HK-2 (cell line): Measurements from ENCODE around the gene RERE.
"Not testable (repeated sequence)": the region's sequence is repeated elsewhere in the genome, so short reads cannot be mapped to it uniquely, and the experiment has no call there.

ENCODE experiments used
- DNase-seq: peaks from one replicate; pipeline ENCODE4 v3.0.0-alpha.2; 2018; ENCODE audit not compliant: unreplicated experiment

Gene RERE

GRCh38 chr1:8455700-8456307 is 361.6 kb downstream of the RERE start:
- DNase-seq = no peak

- DNase-seq = no peak
Measured at GRCh38 chr1:8450312-8450711, 367.1 kb downstream of the RERE start.

- DNase-seq = no peak
Measured at GRCh38 chr1:8448911-8449661, 368.4 kb downstream of the RERE start.

DNA sequence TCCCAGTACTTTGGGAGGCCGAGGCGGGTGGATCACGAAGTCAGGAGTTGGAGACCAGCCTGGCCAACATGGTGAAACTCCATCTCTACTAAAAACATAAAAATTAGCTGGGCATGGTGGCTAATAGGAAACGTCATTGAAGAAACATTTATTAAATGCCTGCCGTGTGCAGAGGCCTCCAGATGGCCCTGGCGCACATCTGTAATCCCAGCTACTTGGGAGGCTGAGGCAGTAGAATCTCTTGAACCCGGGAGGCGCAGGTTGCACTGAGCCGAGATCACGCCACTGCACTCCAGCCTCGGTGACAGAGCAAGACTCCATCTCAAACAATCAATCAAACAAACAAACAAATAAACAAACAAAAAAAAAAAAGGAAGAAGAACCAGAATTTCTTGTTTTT is 368.9 kb downstream of the RERE start:
- not testable (repeated sequence) for DNase-seq

DNA sequence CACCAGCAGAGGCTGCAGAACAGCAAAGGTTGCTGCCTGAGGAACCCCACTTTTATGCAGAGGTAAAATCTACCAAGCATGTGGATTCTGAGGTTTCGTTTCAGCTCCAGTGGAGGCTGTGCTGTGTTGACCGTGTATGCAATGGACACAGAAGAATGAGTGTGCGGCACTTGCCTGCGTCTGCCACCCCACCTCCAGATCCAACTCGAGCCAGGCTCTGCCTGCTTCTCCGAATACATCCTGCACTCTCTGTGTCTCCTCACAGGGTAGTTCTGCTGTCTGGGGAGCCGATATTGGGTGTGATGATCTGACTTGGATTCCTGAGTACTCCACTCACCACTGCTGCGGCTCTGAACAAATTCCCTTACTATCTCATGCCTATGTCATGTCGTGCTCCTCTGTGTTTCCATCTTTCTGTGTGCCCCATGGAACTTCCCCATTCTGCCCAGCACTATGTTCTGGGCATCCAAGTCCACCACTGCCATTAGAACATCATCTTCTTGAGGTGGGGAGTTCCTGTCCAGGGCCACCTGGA is 369.8 kb downstream of the RERE start:
- no peak for DNase-seq

- not testable (repeated sequence) for DNase-seq
Measured at GRCh38 chr1:8446119-8446518, 371.3 kb downstream of the RERE start.

GRCh38 chr1:8443558-8444194 is 373.8 kb downstream of the RERE start:
- no peak for DNase-seq

DNA sequence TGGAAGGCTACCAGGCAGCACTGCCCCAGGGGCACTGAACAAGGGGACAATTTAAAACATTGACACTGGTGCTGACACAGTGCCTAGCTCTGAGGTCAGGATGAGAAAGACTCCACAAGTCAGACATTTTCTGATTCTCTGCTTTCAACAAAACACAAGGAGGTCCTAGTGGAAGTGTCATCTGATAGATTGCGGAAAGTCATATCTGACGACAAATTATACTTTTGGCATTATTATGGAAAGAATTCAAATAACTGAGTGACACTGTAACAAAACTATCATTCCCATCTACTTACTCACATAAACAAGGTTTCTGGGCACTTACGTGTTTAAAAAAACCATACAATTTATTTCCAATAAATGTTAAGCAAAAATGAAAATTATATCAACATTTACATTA is 376.0 kb downstream of the RERE start:
- no peak for DNase-seq

- DNase-seq = peak; percentile 52
Measured at GRCh38 chr1:8439015-8439702, 378.3 kb downstream of the RERE start.

DNA sequence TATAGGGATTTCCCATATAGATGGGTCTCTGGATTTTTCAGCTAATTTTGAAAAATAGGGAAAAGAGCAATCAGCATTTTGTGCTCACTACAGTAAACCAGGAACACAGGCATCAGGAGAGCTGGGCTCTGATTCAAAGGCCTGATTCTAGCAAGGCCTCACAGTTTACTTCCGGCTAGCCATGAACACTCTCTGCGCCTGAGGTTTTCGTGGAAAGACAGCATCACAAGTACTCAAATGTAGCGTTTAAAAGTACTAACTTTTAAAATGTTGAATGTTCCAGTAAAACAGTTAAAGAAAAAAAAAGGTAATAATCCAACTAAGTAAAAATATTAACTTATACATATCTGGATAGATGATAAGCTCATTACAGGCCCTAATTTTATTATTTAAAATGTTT is 379.0 kb downstream of the RERE start:
- no peak for DNase-seq

DNA sequence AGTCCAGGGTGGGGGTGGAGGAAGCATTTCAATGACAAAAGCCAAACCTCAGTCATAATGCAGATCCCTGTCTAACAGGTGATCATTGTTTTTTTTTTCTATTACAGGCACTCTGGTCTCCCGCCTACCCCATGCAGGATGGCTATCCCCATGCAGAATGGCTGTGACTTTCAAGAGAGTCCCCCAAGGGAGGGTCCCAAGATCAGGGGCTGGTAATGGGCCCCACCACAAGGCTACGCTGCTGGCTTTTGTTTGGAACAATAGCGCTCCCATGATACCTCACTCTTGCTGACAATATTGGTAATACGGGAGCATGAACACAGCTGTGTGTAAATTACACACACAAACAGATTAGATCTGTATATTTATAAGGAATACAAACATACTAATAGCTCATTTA is 380.1 kb downstream of the RERE start:
- DNase-seq = no peak

GRCh38 chr1:8435569-8436071 is 381.8 kb downstream of the RERE start:
- DNase-seq = no peak

GRCh38 chr1:8434101-8434500 is 383.3 kb downstream of the RERE start:
- DNase-seq = no peak

GRCh38 chr1:8431784-8432183 is 385.7 kb downstream of the RERE start:
- no peak for DNase-seq

DNA sequence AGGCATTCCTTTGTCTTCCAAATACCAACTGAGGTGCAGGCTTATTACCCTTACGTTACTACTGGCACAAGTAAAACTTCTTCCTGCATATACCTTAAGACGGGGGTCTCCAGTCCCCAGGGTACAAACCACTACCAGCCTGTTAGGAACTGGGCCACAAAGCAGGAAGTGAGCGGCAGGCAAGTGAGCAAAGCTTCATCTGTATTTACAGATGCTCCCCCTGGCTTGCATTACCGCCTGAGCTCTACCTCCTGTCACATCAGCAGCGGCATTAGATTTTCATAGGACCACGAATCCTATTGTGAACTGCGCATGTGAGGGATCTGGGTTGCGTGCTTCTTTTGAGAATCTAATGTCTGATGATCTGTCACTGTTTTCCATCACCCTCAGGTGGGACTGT is 386.4 kb downstream of the RERE start:
- no peak for DNase-seq

GRCh38 chr1:8430476-8430875 is 387.0 kb downstream of the RERE start:
- DNase-seq = no peak

GRCh38 chr1:8429549-8430110 is 387.8 kb downstream of the RERE start:
- DNase-seq = no peak

DNA sequence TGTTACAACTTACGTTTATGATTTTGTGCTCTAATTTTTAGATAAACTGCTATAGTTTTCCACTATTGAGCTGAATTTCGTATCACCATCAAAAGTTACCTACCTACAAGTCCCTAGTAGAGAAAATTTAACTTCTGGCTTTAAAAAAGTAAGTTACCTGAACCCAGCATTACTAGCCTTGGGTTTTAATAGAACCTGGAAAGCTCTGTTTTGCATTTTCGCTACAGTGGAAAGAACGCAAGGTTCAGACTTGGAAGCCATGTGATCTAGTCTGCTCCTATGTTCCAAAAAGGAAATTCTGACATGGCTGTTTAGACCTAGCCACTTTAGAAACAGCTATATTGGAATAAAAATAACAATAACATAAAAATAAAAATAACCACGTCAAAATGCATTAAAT is 389.0 kb downstream of the RERE start:
- DNase-seq = no peak

GRCh38 chr1:8427986-8428385 is 389.5 kb downstream of the RERE start:
- DNase-seq = no peak

DNA sequence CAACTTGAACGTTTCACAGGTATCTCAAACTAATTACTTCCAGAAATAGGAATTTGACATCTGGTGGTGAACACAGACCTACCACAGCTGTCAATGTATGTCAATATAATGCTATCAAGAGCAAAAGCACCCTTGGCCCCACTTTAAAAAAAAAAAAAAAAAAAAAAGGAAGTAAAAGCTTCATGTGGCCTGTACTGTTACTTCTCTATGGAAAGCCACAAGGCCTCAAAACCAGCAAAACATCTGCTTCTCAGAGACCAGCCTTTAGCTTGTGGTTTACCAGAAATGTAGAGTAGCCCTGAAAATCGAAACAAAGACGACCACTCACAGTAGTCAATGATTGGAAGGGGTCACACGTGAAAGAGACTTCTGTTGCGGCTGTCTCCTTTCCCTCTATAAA is 389.9 kb downstream of the RERE start:
- DNase-seq = no peak

- no peak for DNase-seq
Measured at GRCh38 chr1:8426996-8427395, 390.4 kb downstream of the RERE start.

DNA sequence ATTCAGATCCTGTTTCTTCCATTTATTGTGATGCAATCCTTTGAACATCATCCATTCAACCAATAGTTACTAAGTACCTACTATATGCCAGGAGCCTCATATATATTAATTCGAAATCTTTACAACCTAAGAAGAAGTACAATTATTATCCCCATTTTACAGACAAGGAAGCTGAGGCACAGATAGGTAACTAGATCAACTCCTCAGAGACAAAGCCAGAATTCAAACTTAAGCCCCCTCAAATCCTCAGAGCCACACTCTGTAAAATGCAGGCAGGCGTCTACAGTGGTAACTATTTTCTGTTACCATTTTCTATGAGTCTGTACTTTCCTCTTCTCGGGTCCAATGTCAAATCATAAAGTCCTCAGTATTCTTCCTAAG is 391.7 kb downstream of the RERE start:
- no peak for DNase-seq
